A673 (cell line): Measurements from ENCODE around the gene RELCH.

ENCODE experiments used
- CTCF ChIP-seq: fragments of 300-800, 200-600 bp; sonication (generic); conservative IDR thresholded peaks from 2 replicates; pipeline ENCODE4 v1.5.1; 2017; ENCODE audit warnings: low read depth, mild to moderate bottlenecking, antibody characterized with exemption, low read length, moderate library complexity, mixed read lengths
- EZH2 ChIP-seq: fragments of 200-600 bp; sonication (generic); IDR thresholded peaks from 2 replicates; pipeline ENCODE4 v1.6.1; 2017; ENCODE audit warnings: borderline replicate concordance, low read depth, mild to moderate bottlenecking, mixed read lengths, antibody characterized with exemption, low read length; ENCODE audit not compliant: poor library complexity, severe bottlenecking

- TF ChIP-seq CTCF, result no peak
- TF ChIP-seq EZH2, result no peak
These were observed 159.5 kb downstream of the RELCH start for GRCh38 chr18:62346333-62347088.
